Cardiac septum (tissue), 1 donor: ENCODE measurements around the gene TCHHL1. TPM values are rescaled to one million over a fixed set of nuclear protein-coding genes. Genes with fewer than 3 reads are reported as not detected.
A peak's percentile ranks its signal among the peaks of the same experiment; 100 is the strongest.
"Not testable (repeated sequence)": the region's sequence is repeated elsewhere in the genome, so short reads cannot be mapped to it uniquely, and the experiment has no call there.

Experiments used
- DNase-seq: peaks from one replicate; pipeline ENCODE4 v3.0.0-alpha.2; 2020; ENCODE audit warnings: low spot score
- intact Hi-C: fragments of 100-400 bp; cut with DNase I; formaldehyde crosslinking; loops from one replicate; pipeline ENCODE4 v1.14.0; 2022
- total RNA-seq: library from RNA; stranded (reverse); fragmentation: NEBNext Ultra II Directional; extraction: Animal tissue kit (Norgen Biotek cat#: 25700); gene quantifications from one replicate; pipeline ENCODE4 v1.2.1, GENCODE V29; 2021
- donor health status: DM: no; HTN: no; CAD: no.

TCHHL1 gene
- total RNA-seq, 1 donor from 2014 or later = not detected

DNA sequence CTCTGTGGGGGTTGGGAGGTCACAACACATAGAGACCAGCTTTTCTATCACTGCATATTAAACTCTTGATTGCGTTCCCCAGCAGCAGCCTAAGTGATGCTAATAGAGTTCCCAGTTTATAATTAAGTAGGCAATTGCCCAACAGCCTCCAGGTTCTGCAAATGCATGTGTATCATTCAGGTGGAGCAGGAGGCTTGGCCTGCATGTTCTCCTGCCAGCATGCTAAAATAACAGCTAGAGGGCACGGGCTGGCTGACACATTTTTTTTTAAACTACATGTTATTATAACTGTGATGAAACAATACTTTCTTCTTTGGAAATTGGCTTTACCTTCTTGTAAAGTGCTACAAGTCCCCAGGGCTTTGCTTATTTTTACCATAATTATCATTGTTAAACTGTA, 16.0 kb upstream of the TCHHL1 start:
- intact Hi-C loops = no loop called here
- DNase-seq = no peak

DNA sequence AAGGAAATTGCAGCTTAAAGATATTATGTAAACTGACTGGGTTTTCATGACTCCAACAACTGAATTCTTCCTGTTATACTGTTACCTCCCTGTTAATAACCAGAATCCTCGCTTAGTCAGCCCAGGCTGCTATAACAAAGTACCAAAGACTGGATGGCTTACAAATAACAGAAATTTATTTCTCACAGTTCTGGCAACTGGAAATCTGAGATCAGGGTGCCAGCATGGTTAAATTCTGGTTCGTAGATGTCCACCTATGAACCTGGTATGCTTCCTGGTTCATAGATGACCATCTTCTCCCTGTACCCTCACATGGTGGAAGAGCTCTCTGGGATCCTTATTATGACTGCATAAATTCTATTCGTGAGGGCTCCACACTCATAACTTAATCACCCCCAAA, 8.1 kb upstream of the TCHHL1 start:
- DNase-seq = no peak
- intact Hi-C loops = no loop called here

DNA sequence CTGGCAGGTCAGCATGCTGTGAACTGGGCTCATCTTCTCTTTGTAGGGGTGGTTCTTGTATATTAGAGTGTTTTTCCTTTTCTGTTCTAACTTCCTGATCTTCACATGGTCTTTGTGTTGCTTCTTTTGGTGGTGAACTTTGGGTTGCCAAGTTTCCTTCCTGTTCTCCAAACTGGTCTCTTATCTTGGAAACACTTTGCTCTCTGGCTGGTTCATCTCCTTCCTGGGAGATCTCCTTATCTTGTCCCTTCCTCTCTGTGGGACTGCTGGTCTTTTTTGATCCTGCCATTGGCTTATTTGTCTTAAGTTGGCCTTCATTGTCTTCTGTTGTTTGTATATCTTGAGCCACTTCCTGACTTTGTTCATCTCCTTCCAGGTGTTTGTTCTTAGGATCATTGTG, 2.1 kb downstream of the TCHHL1 start:
- intact Hi-C loops = no loop called here

DNA sequence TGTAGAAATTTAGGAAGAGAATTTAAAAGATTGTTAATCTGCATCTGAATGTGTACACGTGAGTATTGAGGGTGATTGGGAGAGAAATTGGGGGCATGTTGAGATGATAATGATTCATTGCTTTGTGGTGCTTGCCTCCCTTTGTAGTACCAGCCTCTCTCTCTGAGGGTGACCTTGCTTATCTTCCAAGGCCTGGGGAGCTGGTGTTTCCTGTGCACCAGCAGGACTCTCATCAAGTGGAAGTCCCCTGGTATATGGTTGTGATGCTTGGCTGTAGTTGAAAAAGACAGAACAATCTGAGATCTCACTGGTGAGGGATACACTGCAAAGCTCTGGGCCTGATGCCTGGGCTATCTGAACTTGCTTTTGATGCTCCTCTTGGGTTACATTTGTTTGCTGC, 4.0 kb downstream of the TCHHL1 start:
- intact Hi-C loops = no loop called here
- DNase-seq = no peak

More for the DNA sequence above, 2.1 kb downstream of the TCHHL1 start:
- DNase-seq = no peak

DNA sequence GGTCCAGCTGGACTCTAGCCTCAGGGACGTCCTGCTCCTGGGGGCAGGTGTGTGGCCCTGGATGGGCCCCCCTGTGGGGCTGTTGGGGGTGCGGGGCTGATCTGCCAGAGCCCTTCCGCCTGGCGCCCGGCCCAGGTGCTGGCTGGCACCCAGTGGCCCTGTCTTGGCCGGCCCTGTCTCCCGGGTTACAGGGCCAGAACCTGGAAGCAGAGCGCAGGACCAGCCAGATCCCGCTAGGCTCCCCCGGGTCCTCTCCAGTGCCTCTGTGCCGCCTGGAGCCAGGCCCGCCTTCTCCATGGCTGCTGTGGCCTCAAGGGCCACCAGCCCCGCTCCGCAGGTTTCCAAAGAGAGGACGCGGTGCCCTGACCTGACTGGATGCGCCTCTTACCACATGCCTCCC, 7.8 kb downstream of the TCHHL1 start:
- intact Hi-C loops, DNase-seq: not testable (repeated sequence)

DNA sequence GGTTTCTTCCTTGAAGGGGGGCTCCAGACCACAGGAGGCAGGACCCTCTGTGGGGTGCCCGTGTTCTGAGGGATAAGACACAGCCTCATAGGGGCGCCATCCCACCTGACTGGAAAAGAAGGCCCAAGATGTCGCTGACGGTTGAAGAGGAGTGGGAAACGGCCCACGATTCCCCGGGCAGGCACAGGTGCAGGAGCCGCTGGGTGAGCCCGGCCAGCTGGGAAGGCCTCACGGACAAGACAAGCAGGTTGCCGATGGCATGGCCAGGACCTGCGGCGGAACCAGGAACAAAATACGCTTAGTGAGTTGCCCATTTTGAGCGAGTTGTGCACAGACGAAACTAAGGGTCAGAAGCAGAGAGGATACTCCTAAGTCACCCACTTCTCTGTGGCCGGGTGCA, 8.4 kb downstream of the TCHHL1 start:
- intact Hi-C loops = not testable (repeated sequence)

DNA sequence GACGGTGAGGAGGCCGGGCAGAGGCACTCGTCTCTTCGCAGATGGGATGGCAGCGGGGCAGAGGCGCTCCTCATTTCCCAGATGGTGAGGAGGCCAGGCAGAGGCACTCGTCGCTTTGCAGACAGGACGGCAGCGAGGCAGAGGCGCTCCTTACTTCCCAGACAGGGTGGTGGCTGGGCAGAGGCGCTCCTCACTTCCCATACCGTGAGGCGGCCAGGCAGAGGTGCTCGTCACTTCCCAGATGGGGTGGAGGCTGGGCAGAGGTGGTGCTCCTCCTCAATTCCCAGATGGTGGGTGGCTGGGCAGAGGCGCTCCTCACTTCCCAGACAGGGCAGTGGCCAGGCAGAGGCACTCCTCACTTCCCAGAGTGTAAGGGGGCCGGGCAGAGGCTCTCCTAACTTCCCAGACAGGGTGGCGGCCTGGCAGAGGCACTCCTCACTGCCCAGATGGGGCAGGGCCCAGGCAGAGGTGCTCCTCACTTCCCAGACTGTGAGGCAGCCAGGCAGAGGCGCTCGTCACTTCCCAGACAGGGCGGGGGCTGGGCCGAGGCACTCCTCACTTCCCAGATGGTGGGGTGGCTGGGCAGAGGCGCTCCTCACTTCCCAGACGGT, 9.9 kb downstream of the TCHHL1 start:
- intact Hi-C loops = no loop called here
- no peak for DNase-seq

More for the DNA sequence above, 8.4 kb downstream of the TCHHL1 start:
- DNase-seq = not testable (repeated sequence)

DNA sequence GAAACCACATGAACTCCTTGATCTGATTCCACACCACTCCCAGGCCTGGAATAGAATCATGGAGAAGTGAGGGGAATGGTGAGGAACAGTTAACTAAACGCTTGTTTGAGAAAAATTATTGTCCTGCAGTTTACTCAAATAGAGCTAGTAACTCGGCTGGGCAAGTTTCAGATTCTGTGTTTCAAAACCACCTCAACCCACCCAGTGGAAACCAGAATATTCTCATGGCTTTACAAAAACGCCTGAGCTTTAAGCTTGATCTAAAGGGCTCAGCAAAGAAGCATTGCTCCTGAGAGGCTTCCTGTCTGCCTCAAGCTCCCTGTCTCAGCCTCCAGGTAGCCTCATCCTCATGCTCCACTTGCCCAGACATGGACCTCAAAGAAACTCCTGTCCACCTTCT, 16.6 kb downstream of the TCHHL1 start:
- intact Hi-C loops = no loop called here
- DNase-seq = no peak

DNA sequence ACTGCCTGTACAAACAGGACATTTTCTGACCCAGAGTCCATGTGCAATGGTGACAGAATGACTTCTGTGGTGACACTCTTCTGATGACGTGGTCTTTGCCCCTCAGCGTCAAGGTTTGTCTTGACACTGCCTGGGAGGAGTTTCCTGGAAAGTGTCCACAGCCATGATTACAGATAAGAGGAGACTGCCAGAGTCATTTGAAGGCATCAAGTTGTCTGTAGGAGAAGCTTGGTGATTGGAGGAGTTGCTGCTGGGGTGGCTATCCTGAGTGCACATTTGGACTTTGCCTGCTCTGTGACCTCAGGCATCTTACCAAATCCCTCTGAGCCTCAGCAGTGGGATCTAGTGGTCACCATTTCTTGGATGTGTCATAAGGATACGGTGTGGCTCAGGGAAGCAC, 17.7 kb downstream of the TCHHL1 start:
- DNase-seq = no peak
- intact Hi-C loops = no loop called here

DNA sequence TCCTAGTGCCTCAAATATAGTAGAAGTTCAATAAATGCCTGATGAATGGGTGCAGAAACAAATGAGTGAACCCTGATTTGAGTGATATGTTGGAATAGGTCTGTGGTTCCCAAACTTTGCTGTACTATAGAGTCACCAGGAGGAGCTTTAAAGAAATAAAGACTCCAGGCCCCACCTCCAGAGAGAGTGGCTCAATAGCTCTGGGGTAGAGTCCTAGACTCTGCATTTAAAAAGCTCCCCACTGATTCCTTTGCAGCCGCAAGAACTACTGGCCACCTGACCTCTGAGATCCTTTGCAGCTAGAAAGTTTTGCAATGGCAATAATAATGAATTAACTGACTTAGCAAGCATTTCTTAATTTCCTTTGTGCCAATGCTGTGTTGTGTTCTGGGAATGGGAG, 20.9 kb downstream of the TCHHL1 start:
- intact Hi-C loops = no loop called here
- no peak for DNase-seq

DNA sequence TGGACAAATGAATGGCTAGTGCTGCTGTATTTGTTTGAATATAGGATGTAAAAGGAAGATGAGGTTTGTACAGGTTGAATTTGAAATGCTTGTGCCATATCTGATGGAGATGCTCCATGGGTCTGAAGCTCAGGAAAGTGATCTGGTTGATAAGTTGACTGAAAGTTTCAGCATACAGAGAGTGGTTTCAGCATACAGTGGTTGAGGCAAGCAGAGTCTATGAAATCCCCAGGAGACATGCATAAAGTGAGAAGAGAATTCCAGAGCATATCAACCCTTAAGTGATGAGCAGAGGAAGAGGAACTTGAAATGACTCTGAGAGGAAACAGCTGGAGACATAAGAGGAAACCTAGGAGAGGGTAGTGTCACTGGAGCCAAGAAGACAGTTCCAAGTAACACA, 21.7 kb downstream of the TCHHL1 start:
- no peak for DNase-seq
- intact Hi-C loops = no loop called here

DNA sequence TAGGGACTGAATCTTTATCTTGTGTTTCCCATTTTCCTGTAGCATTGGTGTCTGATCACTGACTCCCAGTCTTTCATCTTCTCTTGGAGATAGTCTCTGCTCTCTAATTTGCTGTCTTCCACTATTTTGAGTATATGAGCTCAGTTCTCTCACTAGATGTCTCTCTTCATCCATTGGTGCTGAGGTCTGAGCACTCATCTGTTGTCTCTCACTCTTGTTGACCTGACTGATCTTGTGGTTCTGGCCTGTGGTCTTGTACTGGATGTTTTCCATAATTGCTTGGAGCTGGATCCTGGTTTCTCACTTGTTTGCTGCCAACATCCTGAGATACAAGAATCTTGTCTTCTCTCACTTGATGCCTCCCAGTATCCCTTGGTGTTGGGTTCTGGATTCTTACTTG, 26.9 kb downstream of the TCHHL1 start:
- intact Hi-C loops = no loop called here
- no peak for DNase-seq

DNA sequence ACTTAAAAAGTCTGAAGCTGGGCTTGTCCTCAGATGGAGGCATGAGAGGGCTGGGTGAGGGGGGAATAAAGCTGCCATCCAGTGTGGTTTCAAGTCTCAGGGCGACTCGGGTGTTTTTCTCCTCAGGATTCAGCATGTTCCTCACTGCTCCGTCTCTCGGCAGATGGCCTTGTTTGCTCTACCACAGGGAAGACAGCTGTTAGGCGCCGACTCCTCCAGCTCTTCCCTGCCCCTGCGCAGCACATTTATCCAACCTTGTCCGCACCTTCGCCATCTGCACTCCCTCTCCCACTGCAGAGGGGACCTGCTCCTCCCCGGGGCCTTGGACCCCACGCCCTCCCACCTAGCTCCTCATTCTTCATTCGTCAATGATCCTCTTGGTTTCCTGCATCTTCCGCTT, 35.5 kb downstream of the TCHHL1 start:
- intact Hi-C loops = loop anchor here (2.0 to 5.0 kb wide), 3 partner anchors 131 to 405 kb away; no protein-coding TSS in a partner anchor
- no peak for DNase-seq

DNA sequence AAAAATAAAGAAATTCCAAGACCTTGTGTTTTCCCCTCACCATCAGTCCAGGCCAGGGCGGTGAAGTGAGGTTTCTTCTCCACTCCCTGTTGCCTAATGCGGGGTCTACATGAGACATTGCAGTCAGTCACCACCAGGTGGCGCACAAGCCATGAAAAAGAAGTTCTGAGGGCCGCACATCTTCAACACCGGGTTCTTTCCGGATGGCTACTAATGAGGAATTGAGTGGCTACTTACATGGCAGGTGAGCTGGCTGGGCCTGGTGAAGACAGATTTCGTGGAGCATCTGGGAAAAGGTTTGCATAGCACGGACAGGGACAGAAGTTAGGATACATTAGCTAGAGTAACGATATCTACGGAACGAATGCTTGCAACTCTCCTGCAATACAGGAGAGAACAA, 36.3 kb downstream of the TCHHL1 start:
- intact Hi-C loops = loop anchor here (2.0 to 5.0 kb wide), 3 partner anchors 132 to 406 kb away; no protein-coding TSS in a partner anchor
- DNase-seq = peak; percentile 91

DNA sequence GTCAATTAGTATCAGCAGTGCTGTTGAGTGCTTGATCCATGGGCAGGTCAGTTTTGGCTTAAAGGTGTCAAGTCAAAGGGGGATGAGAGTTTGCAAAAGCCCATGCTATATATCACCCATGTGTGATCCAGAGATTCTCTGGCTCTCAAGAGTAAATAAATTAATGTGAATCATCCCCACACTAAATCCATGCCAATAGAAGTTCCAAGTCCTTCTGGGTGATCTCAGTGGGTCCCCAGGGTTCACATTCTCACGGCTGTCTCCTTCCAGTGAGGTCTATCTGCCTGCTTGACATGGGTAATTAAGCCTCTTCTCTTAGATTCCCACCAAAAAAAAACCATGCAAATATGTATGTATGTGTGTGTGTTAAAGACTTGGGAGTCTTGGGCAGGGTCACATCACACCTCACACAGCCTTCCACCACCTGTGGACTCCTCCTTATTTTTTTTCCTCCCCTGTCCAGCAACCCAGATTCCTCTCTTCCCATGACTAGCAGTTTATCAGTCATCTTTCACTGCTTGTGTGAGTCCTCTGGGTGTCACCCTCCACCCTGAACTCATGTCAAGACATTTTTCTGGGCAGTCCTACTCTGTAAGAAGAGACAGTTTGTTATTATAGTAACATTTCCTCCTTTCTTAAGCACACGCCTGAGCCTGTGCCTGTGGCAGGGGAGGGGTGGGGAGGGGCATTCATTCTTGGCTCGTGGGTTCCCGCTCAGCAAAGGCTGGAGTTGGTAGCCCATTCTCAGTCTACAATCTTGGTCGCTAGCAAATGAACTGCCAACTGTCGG, 37.8 kb downstream of the TCHHL1 start:
- intact Hi-C loops = loop anchor here (5.0 kb wide), 1 partner anchor 391 kb away; no protein-coding TSS in a partner anchor
- DNase-seq = no peak

DNA sequence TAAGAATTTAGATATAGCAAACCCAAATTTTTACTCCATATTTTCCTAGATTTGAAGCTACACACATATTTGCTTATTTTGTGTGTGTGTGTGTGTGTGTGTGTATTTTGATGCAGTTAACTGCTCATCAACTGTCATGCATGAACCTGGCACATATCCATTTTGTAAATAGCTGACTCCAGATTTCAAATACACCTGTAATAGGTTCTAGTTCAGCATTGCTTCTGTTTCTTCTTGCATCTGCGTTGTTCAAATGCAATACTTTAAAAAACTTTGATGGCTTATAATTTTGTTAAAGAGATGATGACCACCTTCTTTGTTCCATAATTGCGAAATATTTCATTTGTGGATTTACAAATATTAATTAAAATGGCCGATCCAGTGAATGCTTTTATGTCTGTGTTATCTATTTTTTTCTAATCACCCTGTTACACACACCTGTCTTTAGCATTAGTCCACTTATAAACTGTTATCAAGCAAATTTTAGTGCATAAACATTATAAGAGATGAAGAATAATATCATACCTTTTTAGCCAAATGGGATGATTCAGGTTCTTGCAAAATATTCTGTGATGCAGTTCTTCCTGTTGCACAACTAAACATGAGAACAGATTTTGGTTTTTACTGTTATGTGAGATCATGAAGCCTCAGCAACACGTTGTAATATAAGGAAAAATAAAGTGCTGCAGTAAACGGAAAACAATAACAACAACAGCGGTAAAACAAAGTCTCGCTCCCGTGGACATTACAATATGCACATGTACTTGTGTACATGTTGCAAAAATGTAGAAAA, 39.4 kb downstream of the TCHHL1 start:
- intact Hi-C loops = loop anchor here (5.0 kb wide), 1 partner anchor 393 kb away; no protein-coding TSS in a partner anchor
- DNase-seq = no peak

DNA sequence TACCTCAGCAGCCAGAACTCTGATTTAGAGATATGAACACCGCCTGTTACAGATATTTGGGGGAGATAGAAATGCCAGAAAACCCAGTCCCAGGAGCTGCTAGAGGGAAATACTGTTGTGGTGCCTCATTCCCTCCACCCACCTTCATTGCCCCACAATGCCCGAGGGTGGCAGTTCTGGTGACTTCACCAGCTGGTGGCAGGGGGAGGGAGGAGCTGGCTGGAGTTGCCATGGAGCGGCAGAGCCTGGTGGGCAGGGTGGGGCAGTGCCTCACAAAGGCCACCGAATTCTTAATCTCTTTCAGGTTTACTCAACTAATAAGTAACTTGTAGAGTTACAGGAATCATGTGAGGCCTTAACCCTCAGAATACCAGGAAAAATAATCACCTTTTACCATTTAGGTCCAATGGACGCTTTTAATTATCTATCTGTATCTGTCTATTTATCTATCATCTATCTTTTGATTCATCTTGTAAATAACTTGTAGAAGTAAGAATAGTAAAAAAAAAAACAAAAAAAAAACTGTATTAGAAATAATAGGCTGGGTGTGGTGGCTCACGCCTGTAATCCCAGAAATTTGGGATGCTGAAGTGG, 40.4 kb downstream of the TCHHL1 start:
- intact Hi-C loops = loop anchor here (1.0 kb wide), 1 partner anchor 11 kb away; the partner anchor contains the start of gene S100A11
- DNase-seq = peak; percentile 83

DNA sequence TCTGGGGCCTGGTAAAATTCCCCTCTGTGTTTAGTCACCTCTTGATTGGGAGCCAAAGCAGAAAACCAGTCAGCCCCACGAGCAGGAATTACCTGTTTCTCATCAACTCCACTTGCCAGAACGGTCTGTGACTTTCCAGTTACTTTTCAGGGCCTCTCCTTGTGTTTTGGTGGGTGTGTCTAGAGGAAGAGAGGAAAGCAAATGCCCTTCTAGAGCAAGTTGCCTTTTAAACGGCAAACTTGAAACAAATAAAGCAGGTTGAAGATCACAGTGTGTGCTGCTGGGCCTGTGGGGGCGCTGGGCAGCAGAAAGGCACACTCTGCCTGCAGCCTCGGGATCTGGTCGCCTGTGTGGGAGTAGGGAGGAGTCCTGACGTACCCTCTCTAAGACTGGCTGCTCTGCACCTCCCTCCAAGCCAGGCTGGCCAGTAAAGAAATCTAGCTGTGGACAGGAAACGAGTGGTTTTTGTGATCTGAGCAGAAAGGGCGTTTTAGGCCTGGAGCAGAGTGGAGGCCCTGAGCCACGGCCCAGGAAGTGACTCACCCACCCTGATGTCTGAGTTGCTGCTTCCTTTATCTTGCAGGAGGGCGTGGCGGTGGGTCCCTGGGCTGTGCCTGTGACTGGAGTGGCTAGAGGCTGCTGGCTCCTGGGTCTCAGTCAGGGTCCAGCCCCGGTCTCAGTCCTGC, 41.0 kb downstream of the TCHHL1 start:
- peak; percentile 96 for DNase-seq
- intact Hi-C loops = loop anchor here (1.0 kb wide), 1 partner anchor 11 kb away; the partner anchor contains the start of gene S100A11

DNA sequence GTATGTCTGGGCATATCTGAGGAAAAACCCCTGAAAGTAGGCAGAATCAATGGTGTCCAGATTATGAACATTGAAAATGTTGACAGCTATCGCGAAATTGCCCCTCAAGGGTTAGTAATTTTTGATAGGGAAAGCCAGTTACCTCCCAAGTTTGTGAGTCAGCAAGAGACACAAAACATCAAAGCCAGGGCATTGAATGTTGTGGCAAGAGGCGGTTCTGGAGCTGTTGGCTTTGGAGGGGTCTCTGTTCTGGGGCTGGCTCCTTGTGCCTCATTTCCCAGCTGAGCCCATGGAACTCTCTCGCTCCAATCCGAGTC, 41.5 kb downstream of the TCHHL1 start:
- no peak for DNase-seq

More for the DNA sequence above, 41.5 kb downstream of the TCHHL1 start:
- intact Hi-C loops = no loop called here
